Measurements from ENCODE around the gene LGALS9.
"Not testable (repeated sequence)": the region's sequence is repeated elsewhere in the genome, so short reads cannot be mapped to it uniquely, and the experiment has no call there.

The LGALS9 gene

DNA sequence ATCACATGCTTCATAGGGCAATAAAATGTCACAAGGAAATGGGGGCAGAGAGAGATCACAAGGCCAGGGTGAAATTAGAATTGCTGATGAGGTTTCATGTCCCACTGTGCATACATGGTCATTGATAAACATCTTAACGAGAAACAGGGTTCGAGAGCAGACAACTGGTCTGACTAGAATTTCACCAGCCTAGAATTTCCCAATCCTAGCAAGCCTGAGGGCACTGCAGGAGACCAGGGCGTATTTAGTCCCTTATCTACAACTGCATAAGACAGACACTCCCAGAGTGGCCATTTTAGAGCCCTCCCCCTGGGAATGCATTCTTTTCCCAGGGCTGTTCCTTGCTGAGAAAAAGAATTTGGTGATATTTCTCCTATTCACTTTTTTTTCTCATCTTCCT is 55.3 kb downstream of the LGALS9 start:
- not testable (repeated sequence) for DNase-seq (ENCODE audit: low read depth in 2 of 2)

DNA sequence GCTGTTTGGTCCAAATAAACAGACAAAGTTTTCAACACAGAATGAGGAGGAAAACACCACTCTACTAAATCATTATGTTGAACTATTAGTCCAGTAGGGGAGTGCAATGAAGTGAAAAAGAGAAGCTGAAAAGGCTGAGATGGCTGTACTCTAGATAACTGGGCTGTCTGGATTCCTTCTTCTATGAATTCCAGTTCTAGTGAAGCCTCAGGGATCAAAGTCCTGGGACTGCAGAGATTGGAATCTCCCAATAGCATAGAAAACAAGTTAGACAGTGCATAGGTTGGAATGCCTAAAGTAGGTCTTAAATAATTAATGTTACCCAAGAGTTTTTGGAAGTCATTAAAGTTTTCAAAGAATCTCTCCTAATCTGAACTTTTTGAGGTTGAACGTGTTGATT is 59.9 kb downstream of the LGALS9 start:
- DNase-seq (ENCODE audit: low read depth in 2 of 2), result no peak

DNA sequence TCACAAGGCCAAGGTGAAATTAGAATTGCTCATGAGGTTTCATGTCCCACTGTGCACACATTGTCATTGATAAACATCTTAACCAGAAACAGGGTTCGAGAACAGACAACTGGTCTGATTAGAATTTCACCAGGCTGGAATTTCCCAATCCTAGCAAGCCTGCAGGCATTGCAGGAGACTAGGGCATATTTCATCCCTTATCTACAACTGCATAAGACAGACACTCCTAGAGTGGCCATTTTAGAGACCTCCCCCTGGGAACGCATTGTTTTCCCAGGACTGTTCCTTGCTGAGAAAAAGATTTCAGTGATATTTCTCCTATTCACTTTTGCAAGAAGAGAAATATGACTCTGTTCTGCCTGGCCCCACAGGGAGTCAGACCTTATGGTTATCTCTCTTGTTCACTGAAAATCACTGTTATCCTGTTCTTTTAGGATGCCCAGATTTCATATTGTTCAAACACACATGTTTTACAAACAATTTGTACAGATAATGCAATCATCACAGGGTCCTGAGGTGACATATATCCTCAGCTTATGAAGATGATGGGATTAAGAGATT is 64.3 kb downstream of the LGALS9 start:
- DNase-seq (ENCODE audit: low read depth in 2 of 2), result not testable (repeated sequence)

Measured in stimulated activated CD4-positive, alpha-beta T cell treated with anti-CD3 and anti-CD28 coated beads, Interleukin-4, amount 100 ng/mL, for 48 hours (primary cell).